Gastroesophageal sphincter (tissue), 4 donors: Measurements from ENCODE around the gene THAP2. TPM values are rescaled to one million over a fixed set of nuclear protein-coding genes. Genes with fewer than 3 reads are reported as not detected.

Source experiments
- ATAC-seq: fragments of 150-250 bp; one replicate; pipeline ENCODE4 v1.9.1; 2016; ENCODE audit warnings: mild to moderate bottlenecking, moderate library complexity
- H3K27ac ChIP-seq, 4 donors: fragments of 200-600 bp; sonication (generic) in 3 of 4; 1 replicate in 3 of 4; 2 replicates in 1 of 4; pipeline ENCODE4 v1.5.1; 2016 to 2019
- H3K27me3 ChIP-seq: fragments of 200-600 bp; sonication (generic); one replicate; pipeline ENCODE4 v1.5.1; 2019
- H3K36me3 ChIP-seq, 2 donors: fragments of 200-600 bp; sonication (generic); one replicate each; pipeline ENCODE4 v1.5.1; 2019; ENCODE audit warnings: control low read depth in 1 of 2
- H3K4me1 ChIP-seq, 3 donors: fragments of 200-600 bp; sonication (generic); 1 replicate in 2 of 3; 2 replicates in 1 of 3; pipeline ENCODE4 v1.5.1; 2016 to 2019; ENCODE audit warnings: control low read depth in 2 of 3
- H3K4me3 ChIP-seq, 2 donors: fragments of 200-600 bp; sonication (generic); one replicate each; pipeline ENCODE4 v1.5.1; 2019; ENCODE audit warnings: mild to moderate bottlenecking in 1 of 2, moderate library complexity in 1 of 2
- H3K9me3 ChIP-seq, 3 donors: fragments of 200-600 bp; sonication (generic); one replicate each; pipeline ENCODE4 v1.5.1; 2017 to 2019; ENCODE audit warnings: control low read depth in 2 of 3
- EP300 ChIP-seq: sonication (generic); formaldehyde crosslinking; IDR thresholded peaks from one replicate; pipeline ENCODE4 v1.6.1; 2017; ENCODE audit warnings: antibody characterized with exemption, mild to moderate bottlenecking
- POLR2A ChIP-seq, 2 donors: fragments of 450-650 bp; IDR thresholded peaks; one replicate each; pipeline ENCODE4 v1.6.1; 2017; ENCODE audit warnings: antibody characterized with exemption in 2 of 2, mild to moderate bottlenecking in 2 of 2, moderate library complexity in 1 of 2
- POLR2AphosphoS5 ChIP-seq: sonication (generic); formaldehyde crosslinking; IDR thresholded peaks from one replicate; pipeline ENCODE4 v1.6.1; 2017; ENCODE audit warnings: antibody characterized with exemption
- WGBS, 2 donors: methylation state at CpG; one replicate each; pipeline ENCODE4 v1.1.5; 2018; ENCODE audit warnings: low coverage in 1 of 2; 5-methylcytosine and 5-hydroxymethylcytosine counted together
- total RNA-seq, 4 donors: library from RNA; depleted of rRNA; stranded (reverse); fragments of >200 nt; gene quantifications; one replicate each; pipeline ENCODE4 v1.1.0, GENCODE V29; 2016
- TF ChIP-seq, protein P1 (sequence below), 4 experiments: fragments of 200-600 bp in 2 of 4; fragments of 450-650 bp in 2 of 4; sonication (generic) in 1 of 4; IDR thresholded peaks; one replicate each; pipeline ENCODE4 v1.5.1; 2017 to 2019; ENCODE audit warnings: antibody characterized with exemption in 4 of 4, mild to moderate bottlenecking in 2 of 4, moderate library complexity in 2 of 4

The THAP2 gene
- total RNA-seq, 4 donors from 2014 or later, result 2.3 to 19.5 (median 6.1) TPM

DNA sequence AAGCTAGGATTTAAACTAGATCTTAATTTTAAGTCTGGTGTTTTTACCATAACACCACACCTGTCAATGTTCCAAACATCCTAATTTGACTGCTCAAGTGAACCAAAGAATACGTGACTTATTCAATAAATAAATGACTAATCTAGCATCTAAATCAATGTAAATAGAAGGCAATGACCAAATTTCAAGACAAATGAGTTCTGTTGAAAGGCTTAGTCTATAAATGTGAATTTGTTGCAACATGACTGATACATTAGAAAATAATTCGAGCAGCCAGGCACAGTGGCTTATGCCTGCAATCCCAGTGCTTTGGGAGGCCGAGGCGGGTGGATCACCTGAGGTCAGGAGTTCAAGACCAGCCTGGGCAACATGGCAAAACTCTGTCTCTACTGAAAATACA is 15.6 kb upstream of the THAP2 start:
- Histone ChIP-seq H3K27ac (no peak overlapping the region), H3K27me3 (no peaks in the 10 kb centered on the region), H3K4me3 (no peak overlapping the region), H3K4me1 (peaks cover 0 to 23% (median 0%) of the 10 kb centered on the region in 3 donors), H3K36me3 (peaks cover 2 to 75% of the 10 kb centered on the region in 2 donors), H3K9me3 (no peaks in the 10 kb centered on the region)
- TF ChIP-seq, protein P1, sequence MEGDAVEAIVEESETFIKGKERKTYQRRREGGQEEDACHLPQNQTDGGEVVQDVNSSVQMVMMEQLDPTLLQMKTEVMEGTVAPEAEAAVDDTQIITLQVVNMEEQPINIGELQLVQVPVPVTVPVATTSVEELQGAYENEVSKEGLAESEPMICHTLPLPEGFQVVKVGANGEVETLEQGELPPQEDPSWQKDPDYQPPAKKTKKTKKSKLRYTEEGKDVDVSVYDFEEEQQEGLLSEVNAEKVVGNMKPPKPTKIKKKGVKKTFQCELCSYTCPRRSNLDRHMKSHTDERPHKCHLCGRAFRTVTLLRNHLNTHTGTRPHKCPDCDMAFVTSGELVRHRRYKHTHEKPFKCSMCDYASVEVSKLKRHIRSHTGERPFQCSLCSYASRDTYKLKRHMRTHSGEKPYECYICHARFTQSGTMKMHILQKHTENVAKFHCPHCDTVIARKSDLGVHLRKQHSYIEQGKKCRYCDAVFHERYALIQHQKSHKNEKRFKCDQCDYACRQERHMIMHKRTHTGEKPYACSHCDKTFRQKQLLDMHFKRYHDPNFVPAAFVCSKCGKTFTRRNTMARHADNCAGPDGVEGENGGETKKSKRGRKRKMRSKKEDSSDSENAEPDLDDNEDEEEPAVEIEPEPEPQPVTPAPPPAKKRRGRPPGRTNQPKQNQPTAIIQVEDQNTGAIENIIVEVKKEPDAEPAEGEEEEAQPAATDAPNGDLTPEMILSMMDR (IDR thresholded peaks at IDR 0.05), result no peak
- no peak for TF ChIP-seq POLR2AphosphoS5
- TF ChIP-seq POLR2A (IDR thresholded peaks at IDR 0.05), result no peak
- TF ChIP-seq EP300, result no peak
- no peak for ATAC-seq
- 63 to 70% methylated on average over 1 to 4 of the region's 4 CpGs for WGBS, 2 donors

DNA sequence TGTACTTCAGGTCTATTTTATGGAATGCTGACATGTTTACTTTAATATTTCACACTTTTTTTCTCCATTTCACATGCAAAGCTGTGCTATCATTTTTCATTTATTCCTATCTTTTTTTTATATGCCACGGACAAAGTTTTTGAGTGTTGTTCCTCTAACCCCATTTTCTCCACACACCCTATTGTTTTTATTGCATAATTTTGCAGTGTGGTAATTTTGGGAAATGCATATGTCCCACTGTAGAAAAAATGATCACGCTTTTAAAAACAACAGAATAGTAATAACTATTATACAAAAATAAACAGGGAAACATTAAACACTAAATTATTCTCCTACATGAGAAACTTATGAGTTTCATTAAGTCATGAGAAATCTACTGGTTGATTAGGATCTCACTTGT is 14.7 kb upstream of the THAP2 start:
- ATAC-seq, result no peak
- peaks cover 2 to 74% of the 10 kb centered on the region in 2 donors for H3K36me3 ChIP-seq
- WGBS, 2 donors, result 77 to 86% methylated on average over 2 of the region's 2 CpGs
- TF ChIP-seq, protein P1 (IDR thresholded peaks at IDR 0.05), result no peak
- TF ChIP-seq EP300 (no peak), POLR2A (IDR thresholded peaks at IDR 0.05) (no peak)
- H3K27ac ChIP-seq, result no peak overlapping the region
- H3K4me3 ChIP-seq, result no peak overlapping the region
- peaks cover 0 to 28% (median 0%) of the 10 kb centered on the region in 3 donors for H3K4me1 ChIP-seq
- H3K27me3 ChIP-seq, result no peaks in the 10 kb centered on the region
- H3K9me3 ChIP-seq, result no peaks in the 10 kb centered on the region

DNA sequence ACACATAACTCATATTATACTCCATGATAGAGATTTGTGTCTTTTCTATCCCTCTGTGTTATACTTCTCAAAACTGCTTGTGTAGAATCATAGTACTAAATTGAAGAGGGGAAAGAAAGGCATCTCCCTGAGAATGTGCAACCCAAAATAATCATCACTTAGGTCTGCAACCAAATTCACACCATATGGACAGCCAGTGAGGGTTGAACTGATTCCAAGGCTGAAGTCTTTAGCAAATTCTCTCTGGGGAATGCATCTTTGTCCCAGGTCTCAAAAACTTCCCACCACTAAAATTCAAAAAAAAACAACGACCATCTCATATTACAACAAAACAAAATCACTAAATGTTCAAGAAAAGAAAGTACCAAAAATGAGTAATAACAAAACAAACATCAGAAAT is 11.4 kb upstream of the THAP2 start:
- TF ChIP-seq, protein P1 (IDR thresholded peaks at IDR 0.05), result no peak
- TF ChIP-seq EP300, result no peak
- TF ChIP-seq POLR2AphosphoS5, result no peak
- no peak for TF ChIP-seq POLR2A (IDR thresholded peaks at IDR 0.05)
- Histone ChIP-seq H3K9me3 (no peaks in the 10 kb centered on the region), H3K4me1 (peaks cover 0 to 54% (median 0%) of the 10 kb centered on the region in 3 donors), H3K36me3 (peaks cover 0 to 64% of the 10 kb centered on the region in 2 donors), H3K27ac (no peak overlapping the region), H3K27me3 (no peaks in the 10 kb centered on the region), H3K4me3 (no peak overlapping the region)
- ATAC-seq, result no peak
- WGBS, 2 donors, result 88% methylated on average over 1 of the region's 1 CpG; no CpG with 5 or more reads in 1 of the 2 donors

DNA sequence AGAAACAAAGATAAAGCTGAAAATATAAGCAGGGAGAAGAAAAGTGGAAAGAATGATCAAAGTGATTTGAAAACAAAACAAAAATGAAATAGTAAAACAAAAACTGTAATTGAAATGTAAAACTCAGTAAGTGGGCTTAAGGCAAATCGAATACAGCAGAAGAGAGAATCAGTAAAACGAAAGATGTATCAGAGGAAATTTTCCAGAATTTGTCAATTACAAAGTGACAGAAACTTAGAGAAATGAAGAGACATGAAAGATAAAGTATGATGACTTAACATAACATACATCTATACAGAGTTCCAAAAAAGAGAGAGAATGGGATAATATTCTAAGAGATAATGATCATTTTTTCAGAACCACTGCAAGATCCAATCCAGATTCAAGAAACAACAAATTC is 11.0 kb upstream of the THAP2 start:
- Histone ChIP-seq H3K4me3 (no peak overlapping the region), H3K9me3 (no peaks in the 10 kb centered on the region), H3K4me1 (peaks cover 0 to 54% (median 0%) of the 10 kb centered on the region in 3 donors), H3K36me3 (peaks cover 0 to 69% of the 10 kb centered on the region in 2 donors), H3K27ac (no peak overlapping the region), H3K27me3 (no peaks in the 10 kb centered on the region)
- 97 to 100% methylated on average over 2 of the region's 2 CpGs for WGBS, 2 donors
- no peak for ATAC-seq
- TF ChIP-seq POLR2AphosphoS5 (no peak), POLR2A (IDR thresholded peaks at IDR 0.05) (no peak), EP300 (no peak)
- TF ChIP-seq, protein P1 (IDR thresholded peaks at IDR 0.05), result no peak

DNA sequence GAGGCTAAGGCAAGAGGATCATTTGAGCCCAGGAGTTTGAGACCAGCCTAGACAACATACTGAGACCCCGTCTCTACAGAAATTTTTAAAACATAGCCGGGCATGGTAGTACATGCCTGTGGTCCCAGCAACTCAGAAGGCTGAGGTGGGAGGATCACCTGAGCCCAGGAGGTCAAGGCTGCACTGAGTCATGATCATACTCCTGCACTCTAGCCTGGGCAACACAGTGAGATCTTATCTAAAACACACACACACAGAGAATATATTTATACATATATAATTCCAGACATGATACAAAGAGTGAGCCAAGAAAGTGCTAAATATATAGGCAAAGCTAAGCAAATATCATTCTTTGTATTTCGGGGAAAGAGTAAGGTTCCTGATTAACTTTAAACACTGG is 9.9 kb upstream of the THAP2 start:
- TF ChIP-seq POLR2AphosphoS5 (no peak), EP300 (no peak), POLR2A (IDR thresholded peaks at IDR 0.05) (no peak)
- TF ChIP-seq, protein P1 (IDR thresholded peaks at IDR 0.05), result no peak
- no peaks in the 10 kb centered on the region for H3K9me3 ChIP-seq
- H3K4me1 ChIP-seq, result peaks cover 0 to 49% (median 0%) of the 10 kb centered on the region in 3 donors
- H3K27ac ChIP-seq, result no peak overlapping the region
- no peak for ATAC-seq
- H3K4me3 ChIP-seq, result no peak overlapping the region
- H3K36me3 ChIP-seq, result peaks cover 0 to 74% of the 10 kb centered on the region in 2 donors
- H3K27me3 ChIP-seq, result no peaks in the 10 kb centered on the region
- 50 to 100% methylated on average over 2 to 3 of the region's 3 CpGs for WGBS, 2 donors
